Nephron (organoid): Measurements from ENCODE around the gene C6orf52.

Experiments used
- H3K27ac Mint-ChIP-seq, 3 experiments: 2 replicates each; pipeline ENCODE4 v1.8.0; 2020; ENCODE audit warnings: mixed read lengths in 3 of 3, mild to moderate bottlenecking in 2 of 3, moderate library complexity in 1 of 3
- H3K27me3 Mint-ChIP-seq: 2 replicates; pipeline ENCODE4 v1.8.0; 2021; ENCODE audit warnings: low read depth, mild to moderate bottlenecking, moderate library complexity, mixed read lengths
- H3K36me3 Mint-ChIP-seq: 2 replicates; pipeline ENCODE4 v1.8.0; 2020; ENCODE audit warnings: low read depth, mixed read lengths
- H3K4me1 Mint-ChIP-seq: 2 replicates; pipeline ENCODE4 v1.8.0; 2020; ENCODE audit warnings: mixed read lengths
- H3K4me3 Mint-ChIP-seq, 3 experiments: 2 replicates each; pipeline ENCODE4 v1.8.0; 2020; ENCODE audit warnings: mild to moderate bottlenecking in 3 of 3, mixed read lengths in 3 of 3, moderate library complexity in 2 of 3
- H3K9me3 Mint-ChIP-seq: 2 replicates; pipeline ENCODE4 v1.8.0; 2020; ENCODE audit warnings: mixed read lengths
- CTCF ChIP-seq, 3 experiments: fragments of 200-600 bp; sonication (generic); IDR thresholded peaks; one replicate each; pipeline ENCODE4 v1.5.0; 2021; ENCODE audit warnings: antibody characterized with exemption in 3 of 3; ENCODE audit not compliant: unreplicated experiment in 3 of 3

The C6orf52 gene

GRCh38 chr6:10641528-10641927, 52.9 kb downstream of the C6orf52 start:
- Mint-ChIP-seq H3K4me1 (no peaks in the 10 kb centered on the region), H3K4me3 (no peak overlapping the region), H3K27ac (no peak overlapping the region), H3K36me3 (no peaks in the 10 kb centered on the region), H3K9me3 (peaks cover 8% of the 10 kb centered on the region), H3K27me3 (peaks cover 4% of the 10 kb centered on the region)
- TF ChIP-seq CTCF (IDR thresholded peaks at IDR 0.05; ENCODE audit: unreplicated experiment in 3 of 3), result no peak

- H3K9me3 Mint-ChIP-seq, result peaks cover 8% of the 10 kb centered on the region
- TF ChIP-seq CTCF (IDR thresholded peaks at IDR 0.05; ENCODE audit: unreplicated experiment in 3 of 3), result no peak
- no peaks in the 10 kb centered on the region for H3K36me3 Mint-ChIP-seq
- no peak overlapping the region for H3K27ac Mint-ChIP-seq
- peaks cover 4% of the 10 kb centered on the region for H3K27me3 Mint-ChIP-seq
- no peaks in the 10 kb centered on the region for H3K4me1 Mint-ChIP-seq
- no peak overlapping the region for H3K4me3 Mint-ChIP-seq
Measured at GRCh38 chr6:10640412-10640811, 54.0 kb downstream of the C6orf52 start.

- H3K36me3 Mint-ChIP-seq, result no peaks in the 10 kb centered on the region
- H3K9me3 Mint-ChIP-seq, result no peaks in the 10 kb centered on the region
- H3K4me1 Mint-ChIP-seq, result no peaks in the 10 kb centered on the region
- no peak overlapping the region for H3K27ac Mint-ChIP-seq
- H3K27me3 Mint-ChIP-seq, result no peaks in the 10 kb centered on the region
- TF ChIP-seq CTCF (IDR thresholded peaks at IDR 0.05; ENCODE audit: unreplicated experiment in 3 of 3), result no peak
- no peak overlapping the region for H3K4me3 Mint-ChIP-seq
Measured at GRCh38 chr6:10633216-10633615, 61.2 kb downstream of the C6orf52 start.

GRCh38 chr6:10630178-10630577, 64.2 kb downstream of the C6orf52 start:
- Mint-ChIP-seq H3K9me3 (no peaks in the 10 kb centered on the region), H3K27ac (no peak overlapping the region), H3K4me1 (peaks cover 3% of the 10 kb centered on the region), H3K27me3 (no peaks in the 10 kb centered on the region), H3K36me3 (peaks cover under 1% of the 10 kb centered on the region), H3K4me3 (no peak overlapping the region)
- TF ChIP-seq CTCF (IDR thresholded peaks at IDR 0.05; ENCODE audit: unreplicated experiment in 3 of 3), result no peak

GRCh38 chr6:10627800-10628199, 66.6 kb downstream of the C6orf52 start:
- H3K27me3 Mint-ChIP-seq, result no peaks in the 10 kb centered on the region
- peaks cover 3% of the 10 kb centered on the region for H3K4me1 Mint-ChIP-seq
- H3K27ac Mint-ChIP-seq, result no peak overlapping the region
- H3K36me3 Mint-ChIP-seq, result peaks cover 20% of the 10 kb centered on the region
- H3K9me3 Mint-ChIP-seq, result peaks cover 7% of the 10 kb centered on the region
- TF ChIP-seq CTCF (IDR thresholded peaks at IDR 0.05; ENCODE audit: unreplicated experiment in 3 of 3), result no peak
- H3K4me3 Mint-ChIP-seq, result no peak overlapping the region

- Mint-ChIP-seq H3K4me3 (no peak overlapping the region), H3K4me1 (peaks cover 3% of the 10 kb centered on the region), H3K36me3 (peaks cover 29% of the 10 kb centered on the region), H3K9me3 (peaks cover 8% of the 10 kb centered on the region), H3K27ac (peak overlapping the region in 1 of 3 experiments; percentile 24), H3K27me3 (no peaks in the 10 kb centered on the region)
- TF ChIP-seq CTCF (IDR thresholded peaks at IDR 0.05; ENCODE audit: unreplicated experiment in 3 of 3), result no peak
Measured at GRCh38 chr6:10626154-10626741, 68.2 kb downstream of the C6orf52 start.
